ENCODE data around the gene OR4K1. TPM values are rescaled to one million over a fixed set of nuclear protein-coding genes. Genes with fewer than 3 reads are reported as not detected.

The OR4K1 gene
- total RNA-seq, 1 donor from 2014 or later: not detected

Other genes with a start within 250 kb of the OR4K1 start
- gene OR11H2, start 217.0 kb upstream of the OR4K1 start, total RNA-seq: not detected
- gene OR4Q3, start 187.3 kb upstream of the OR4K1 start, total RNA-seq: not detected
- not detected for gene OR4M1, start 157.4 kb upstream of the OR4K1 start, total RNA-seq
- not detected for gene OR4N2, start 127.1 kb upstream of the OR4K1 start, total RNA-seq
- not detected for gene OR4K2, start 55.8 kb upstream of the OR4K1 start, total RNA-seq
- gene OR4K5, start 10.3 kb upstream of the OR4K1 start, total RNA-seq: not detected
- not detected for gene OR4K15, start 44.7 kb downstream of the OR4K1 start, total RNA-seq
- not detected for gene OR4Q2, start 71.2 kb downstream of the OR4K1 start, total RNA-seq
- gene OR4K14, start 88.4 kb downstream of the OR4K1 start, total RNA-seq: not detected
- gene OR4K13, start 105.1 kb downstream of the OR4K1 start, total RNA-seq: not detected
- gene OR4L1, start 129.1 kb downstream of the OR4K1 start, total RNA-seq: not detected
- gene OR4K17, start 179.8 kb downstream of the OR4K1 start, total RNA-seq: not detected
- not detected for gene OR4N5, start 207.9 kb downstream of the OR4K1 start, total RNA-seq